CD4-positive, alpha-beta T cell treated with Interleukin-17A for 4 hours (primary cell): ENCODE data around the gene CAMSAP2.
A peak's percentile ranks its signal among the peaks of the same experiment; 100 is the strongest.

Experiments used
- DNase-seq: peaks from one replicate; pipeline ENCODE4 v3.0.0-alpha.2; 2020; ENCODE audit warnings: mixed read lengths

CAMSAP2 gene

DNA sequence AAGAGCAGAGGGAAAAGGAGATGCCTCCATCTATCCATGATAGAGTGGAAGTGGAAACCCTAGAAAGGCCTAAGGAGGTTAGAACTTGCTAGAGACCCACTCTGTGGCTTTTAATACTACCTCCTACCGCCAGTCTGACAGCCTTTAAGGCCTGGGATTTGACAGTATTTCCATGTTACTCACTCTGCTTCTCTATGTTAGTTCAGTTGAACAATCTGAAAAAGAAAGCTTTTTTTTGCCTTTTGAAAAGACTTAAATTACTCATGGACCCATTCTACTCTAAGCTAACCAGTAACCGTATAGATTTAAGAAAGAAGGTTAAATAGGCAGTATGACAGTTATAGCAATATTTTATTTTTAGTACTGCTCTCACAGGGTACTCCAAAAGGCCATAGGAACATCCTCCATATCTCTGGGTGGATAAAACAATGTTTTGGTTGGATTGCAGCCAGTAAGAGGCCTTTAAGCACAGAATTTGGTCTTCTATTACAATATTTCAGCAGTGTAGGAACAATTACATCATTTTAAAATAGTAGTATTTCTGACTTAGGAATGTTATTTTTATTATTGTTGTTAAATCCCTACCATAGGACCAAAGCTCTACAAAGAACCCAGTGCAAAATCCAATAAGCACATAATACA lies 118.1 kb downstream of the CAMSAP2 start:
- DNase-seq = no peak

DNA sequence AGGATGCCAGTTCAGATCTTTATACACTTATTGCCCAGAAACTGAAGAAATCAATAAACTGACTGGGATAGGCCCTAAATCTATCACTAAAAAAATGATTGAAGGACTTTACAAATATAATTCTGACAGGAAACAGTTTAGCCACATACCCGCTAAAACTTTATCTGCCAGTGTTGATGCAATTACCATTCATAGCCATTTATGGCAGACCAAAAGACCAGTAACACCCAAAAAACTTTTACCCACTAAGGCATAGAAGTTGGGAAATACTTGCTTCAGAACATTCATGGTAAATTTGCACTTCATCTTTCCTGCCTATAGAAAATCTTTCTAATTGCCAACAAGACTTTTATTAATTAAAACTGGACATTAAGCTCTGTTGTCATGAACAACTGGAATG lies 119.1 kb downstream of the CAMSAP2 start:
- DNase-seq = no peak

DNA sequence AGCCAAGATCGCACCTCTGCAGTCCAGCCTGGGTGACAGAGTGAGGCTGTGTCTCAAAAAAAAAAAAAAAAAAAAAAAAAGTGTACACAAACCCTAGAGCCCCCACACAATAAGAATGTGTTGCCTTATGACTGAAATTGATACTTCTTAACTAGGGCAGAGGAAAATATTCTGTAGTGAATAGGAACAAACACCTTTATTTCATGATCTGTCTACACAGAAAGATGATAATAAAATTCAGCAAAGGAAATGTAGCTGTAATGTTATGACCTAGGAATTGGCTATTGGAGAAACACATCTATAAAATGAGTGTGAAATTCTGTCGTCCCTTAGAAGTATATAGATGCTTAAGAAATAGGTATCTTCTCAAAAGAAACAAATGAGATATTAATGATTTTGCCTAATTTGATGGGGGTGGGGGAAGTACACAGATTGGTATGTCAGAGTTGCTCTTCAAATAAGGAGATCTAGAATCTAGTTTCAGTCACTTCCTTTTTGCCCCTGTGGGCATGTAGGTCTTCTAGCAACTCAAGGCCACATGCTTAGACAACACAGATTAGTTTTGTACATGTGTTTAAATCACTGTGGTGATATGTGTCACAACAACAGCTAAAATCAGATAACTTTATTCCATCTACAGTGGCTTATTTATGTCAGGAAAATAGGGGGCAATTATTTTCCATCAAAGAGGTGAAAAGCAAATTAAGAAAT lies 123.4 kb downstream of the CAMSAP2 start:
- DNase-seq = no peak

DNA sequence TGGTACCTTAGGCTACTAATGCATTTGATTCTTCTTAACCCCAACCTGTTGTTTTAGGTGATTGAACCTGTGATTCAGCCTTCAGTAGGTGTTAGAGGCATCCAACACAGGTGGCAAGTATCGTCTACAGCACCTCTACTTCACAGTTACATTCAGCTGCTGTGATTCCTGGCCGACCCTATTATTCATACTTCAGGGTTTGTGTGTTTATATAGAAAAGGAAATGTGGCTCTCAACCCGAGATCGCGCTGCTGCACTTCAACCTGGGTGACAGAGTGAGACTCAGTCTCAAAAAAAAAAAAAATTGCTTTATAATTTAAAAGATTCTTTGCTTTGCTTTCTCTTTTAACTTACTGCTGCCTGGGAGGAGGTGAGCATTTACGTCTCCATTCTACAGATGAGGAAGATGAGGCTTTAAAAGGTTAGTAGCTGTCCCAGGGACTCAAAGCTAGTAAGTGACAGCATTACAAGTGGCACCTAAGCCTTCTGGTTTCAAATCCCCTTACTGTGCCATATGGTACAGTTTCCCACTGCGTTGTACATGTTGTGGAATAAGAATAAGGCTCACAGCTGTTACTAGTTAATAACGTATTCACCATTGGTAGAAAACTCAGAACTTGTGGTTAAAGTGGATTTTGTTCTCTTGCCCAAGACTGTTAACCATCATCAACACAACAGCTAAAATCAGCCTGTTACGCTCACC lies 124.2 kb downstream of the CAMSAP2 start:
- peak; percentile 51 for DNase-seq

DNA sequence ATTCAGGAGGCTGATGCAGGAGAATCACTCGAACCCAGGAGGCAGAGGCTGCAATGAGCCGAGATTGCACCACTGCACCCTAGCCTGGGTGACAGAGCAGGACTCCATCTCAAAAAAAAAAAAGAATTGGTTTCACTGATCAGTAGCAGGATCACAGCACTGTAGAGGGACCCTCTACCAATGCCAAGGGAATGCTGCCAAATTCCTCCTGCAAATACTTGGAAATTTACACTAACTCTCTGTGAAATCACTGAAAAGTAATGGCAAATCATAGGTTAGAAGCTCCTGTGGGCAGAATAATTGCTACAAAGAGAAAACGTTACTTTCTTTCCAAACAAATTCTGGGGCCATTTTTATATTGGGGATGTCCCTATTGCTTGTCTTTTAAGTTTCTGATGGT lies 127.4 kb downstream of the CAMSAP2 start:
- no peak for DNase-seq

DNA sequence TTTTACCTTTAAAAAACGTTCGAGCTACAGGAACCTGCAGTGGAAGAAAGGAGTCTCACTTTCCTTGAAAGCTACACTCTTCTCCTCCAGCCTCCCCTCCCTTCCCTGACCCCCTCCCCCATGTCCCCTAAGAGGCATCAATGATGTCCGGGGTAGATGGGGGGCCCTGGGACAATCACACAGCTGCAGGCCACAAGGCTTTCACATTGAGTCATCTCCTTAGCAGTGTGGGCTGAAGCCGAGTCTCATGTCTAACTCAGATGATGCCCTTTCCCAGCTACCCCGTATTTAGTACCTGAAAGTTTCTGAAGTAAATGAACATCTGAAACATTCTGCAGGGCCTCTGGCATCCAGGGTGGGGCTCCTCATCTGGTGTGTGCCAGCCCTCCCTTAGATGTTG lies 127.8 kb downstream of the CAMSAP2 start:
- DNase-seq = peak; percentile 41

DNA sequence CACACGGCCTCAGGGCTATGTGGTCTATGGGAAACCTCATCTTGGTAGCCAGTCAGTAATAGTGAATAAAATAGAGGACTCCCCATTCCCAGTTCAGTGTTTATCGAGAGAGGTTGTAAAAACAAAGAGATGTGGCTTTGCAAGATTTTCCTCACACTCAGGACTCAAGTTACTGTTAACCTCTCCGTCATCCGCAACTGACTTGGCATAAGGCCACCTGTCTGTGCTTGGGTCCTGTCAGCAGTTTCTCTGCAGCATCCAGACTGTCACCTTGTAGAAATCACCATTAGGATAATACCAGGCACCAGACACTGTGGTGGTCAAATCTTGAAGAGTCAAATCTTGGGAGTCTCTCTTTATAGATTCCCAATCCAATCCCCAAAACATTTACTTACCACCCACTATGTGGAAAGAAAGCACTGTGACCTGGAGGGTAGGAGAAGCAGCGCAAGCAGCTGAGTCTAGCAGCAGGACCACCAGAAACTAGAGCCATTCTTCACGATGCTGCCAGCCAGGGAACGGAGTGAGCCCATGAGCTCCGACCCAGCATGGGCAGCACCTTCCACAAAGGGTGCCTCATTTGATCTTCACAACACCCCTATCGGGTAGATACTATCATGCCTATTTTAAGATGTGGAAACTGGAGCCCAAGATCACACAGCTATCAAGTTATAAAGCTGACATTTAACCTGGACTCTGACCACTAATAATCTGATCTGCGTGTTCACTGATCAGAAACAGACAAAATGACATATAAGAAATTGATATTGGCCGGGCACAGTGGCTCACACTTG lies 128.5 kb downstream of the CAMSAP2 start:
- DNase-seq = peak; percentile 44

DNA sequence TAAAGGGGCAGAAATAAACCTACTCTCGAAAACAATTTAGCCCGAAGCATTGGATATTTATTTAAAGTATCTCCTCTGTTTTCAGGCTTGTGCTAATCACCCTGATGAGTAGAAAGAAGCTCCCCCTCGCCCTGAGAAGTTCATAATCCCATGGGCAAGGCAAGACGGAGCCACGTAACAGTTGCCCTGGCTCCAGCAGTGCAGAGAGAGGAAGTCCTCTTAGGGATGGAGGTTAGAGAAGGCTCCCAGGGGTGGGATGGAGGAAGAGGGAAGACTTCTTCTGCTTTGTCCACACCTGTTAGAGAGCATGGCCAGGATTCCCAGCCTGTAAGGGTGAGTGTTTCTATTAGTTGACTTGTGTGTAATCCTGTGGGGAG lies 130.7 kb downstream of the CAMSAP2 start:
- DNase-seq = no peak

DNA sequence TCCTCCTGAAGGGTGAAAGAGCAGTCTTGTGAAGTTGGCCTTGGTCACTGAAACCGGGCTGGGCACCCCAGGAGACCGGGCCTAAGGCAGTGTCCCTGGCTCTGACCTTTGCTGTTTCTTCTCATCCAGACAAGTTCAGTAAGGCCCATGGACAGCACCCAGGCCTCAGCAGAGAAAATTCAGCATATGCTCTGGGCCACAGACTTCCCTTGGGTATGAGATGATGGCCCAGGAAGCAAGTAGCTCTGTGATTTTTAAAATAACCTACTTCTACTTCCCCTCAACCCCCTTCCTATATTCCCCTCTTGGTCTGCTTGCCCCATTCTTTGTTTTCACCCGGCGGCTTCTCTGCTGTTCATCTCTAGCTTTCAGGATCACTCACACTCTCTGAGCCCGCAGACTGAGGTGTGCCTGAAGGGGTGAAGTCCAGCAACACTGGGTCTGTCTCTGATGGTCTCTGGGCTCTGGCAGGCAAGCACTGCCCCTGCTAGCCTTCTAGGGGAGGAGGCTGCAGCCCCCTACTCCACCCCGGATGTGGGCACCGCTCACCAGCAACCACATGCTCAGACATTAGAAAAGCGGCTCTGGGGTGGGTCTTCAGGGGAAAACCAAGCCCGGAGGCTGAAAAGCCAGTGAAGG lies 131.2 kb downstream of the CAMSAP2 start:
- peak; percentile 34 for DNase-seq

DNA sequence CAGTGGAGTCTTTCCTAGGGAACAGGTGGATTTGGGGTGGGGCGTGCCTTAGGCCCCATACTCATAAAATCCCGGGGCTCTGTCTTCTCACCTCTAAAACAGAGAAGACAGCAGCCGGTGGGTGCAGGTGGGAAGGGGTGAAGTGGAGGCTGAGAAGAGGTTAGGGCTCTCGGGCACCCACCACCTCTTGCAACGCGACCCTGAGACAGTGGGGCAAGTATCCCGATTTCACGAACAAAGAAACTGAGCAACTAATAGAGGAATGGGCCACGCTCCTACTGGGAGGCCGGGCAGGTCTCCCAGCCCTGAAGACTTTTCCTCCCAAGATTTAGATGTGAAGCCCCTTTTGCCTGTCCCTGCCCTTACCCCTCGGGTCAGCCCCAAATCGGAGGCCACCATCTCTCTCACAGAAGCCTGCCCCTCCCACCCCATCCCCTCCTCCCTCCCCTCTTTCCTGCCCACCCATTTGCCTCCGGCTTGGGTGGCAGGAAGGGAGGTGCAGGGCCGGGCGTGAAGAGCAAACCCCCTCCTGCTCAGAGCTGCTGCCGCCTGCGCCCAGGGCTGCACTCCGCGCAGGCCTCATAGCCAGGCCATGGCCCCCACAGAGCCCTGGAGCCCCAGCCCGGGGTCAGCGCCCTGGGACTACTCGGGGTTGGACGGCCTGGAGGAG lies 133.9 kb downstream of the CAMSAP2 start, which contains the start of gene GPR25:
GPR25 (plus strand) TSS at position 536 of the 670 bp plus-strand sequence; CDS start at position 593, 57 bp downstream.
- DNase-seq = peak; percentile 32

DNA sequence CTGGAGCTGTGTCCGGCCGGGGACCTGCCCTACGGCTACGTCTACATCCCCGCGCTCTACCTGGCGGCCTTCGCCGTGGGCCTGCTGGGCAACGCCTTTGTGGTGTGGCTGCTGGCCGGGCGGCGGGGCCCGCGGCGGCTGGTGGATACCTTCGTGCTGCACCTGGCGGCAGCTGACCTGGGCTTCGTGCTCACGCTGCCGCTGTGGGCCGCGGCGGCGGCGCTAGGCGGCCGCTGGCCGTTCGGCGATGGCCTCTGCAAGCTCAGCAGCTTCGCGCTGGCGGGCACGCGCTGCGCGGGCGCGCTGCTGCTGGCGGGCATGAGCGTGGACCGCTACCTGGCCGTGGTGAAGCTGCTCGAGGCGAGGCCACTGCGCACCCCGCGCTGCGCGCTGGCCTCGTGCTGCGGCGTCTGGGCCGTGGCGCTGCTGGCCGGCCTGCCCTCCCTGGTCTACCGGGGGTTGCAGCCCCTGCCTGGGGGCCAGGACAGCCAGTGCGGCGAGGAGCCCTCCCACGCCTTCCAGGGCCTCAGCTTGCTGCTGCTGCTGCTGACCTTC lies 134.5 kb downstream of the CAMSAP2 start:
- no peak for DNase-seq

DNA sequence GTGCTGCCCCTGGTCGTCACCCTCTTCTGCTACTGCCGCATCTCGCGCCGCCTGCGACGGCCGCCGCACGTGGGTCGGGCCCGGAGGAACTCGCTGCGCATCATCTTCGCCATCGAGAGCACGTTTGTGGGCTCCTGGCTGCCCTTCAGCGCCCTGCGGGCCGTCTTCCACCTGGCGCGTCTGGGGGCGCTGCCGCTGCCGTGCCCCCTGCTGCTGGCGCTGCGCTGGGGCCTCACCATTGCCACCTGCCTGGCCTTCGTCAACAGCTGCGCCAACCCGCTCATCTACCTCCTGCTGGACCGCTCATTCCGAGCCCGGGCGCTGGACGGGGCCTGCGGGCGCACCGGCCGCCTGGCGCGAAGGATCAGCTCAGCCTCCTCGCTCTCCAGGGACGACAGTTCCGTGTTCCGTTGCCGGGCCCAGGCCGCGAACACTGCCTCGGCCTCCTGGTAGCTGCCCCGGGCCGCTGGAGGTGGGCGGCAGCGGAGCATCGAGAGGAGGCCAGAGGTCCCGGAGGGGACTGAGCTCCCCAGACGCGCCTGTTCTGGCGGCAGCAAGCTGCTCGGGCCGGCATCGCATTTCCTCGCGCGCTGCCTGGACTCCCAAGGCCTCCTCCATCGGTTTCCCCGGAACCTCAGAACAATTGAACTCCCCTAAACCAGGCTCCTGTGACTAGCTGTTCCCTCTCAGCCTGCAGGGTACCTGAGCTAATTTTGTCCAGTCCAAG lies 135.1 kb downstream of the CAMSAP2 start:
- peak; percentile 25 for DNase-seq

DNA sequence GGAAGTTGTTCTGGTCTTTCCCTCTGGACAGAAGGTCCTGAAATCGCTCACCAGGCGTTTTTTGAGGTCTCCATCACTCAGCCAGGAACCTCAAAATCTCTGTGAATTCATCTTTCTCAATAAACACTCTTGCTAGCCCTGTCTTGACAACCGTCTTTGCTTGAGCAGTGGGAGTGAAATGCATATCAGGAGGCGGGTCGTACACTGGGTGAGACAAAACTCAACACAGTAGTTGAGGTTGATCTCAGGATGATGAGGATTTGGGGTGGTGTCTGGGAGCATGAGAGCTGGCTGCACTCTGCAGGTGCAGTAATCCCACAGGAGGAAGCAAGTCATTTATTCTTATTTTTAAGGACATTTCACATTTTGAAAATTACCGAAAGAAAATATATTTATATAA lies 136.0 kb downstream of the CAMSAP2 start:
- no peak for DNase-seq

DNA sequence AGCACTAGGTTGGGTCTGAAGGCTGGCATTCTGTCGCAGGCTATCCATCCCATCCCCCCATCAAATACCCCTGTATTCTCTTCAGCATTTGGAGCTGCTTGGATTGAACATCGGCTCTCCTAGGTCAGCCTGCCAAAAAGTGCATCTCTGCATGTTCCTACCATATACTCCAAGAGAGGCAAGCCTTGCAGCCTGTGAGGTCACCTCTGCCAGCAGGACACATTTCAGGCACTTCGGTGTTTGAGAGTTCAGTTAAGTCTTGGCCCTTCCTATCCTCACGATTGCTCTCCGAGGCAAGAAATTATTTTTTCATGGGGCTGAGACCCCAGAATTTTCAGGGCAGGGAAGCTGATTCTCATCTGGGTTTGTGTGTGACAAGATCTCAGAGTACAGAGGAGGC lies 136.7 kb downstream of the CAMSAP2 start:
- DNase-seq = no peak

DNA sequence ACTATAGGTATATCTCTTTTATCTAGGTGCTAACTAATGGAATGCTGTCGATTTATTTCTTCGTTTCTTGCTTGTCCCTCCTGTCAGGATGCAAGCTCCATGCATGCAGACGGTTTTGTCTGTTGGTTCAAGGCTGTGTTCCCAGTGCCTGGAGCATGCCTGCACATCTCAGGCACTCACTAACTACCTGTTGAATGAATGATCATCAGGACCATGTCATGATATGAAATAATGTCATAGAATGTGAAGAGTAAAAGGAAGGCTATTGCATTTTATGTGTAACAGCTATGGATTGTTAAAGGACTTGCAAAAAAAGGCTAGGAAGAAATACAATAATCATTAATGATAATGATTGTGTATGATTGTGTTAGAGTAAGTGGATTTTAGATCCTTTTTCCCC lies 138.3 kb downstream of the CAMSAP2 start:
- no peak for DNase-seq

DNA sequence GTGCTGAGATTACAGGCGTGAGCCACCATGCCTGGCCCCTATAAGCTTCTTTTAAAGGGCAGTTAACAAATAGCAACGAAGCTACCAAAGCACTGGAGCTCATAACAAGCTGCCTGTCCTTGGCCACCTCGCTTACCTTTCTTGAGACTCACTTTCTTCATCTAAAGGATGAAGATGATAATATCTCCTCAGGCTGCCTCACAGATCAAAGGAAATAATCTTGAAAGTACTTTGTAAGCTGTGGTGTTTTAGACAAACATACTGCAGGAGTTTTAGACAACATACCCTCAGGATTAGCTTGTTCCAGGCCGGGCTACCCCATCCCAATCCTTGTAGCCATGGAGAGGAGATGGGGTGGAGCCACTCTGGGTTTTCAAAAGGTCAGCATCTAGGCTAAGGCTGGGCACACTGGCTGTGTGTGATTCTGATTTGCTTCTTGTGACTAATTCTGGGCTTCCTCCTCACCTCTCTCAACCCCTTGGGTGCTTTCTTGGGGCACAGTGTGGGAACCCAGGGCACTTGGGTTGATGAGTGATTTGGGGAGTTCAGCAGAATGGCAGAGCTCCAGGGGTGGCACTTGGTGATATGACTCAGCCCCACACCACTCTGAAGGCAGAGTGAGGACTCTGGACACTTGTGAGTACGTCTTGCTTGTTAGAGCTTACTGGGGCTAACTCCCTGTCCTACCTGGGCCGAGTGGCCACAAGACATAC lies 139.3 kb downstream of the CAMSAP2 start:
- DNase-seq = peak; percentile 69

DNA sequence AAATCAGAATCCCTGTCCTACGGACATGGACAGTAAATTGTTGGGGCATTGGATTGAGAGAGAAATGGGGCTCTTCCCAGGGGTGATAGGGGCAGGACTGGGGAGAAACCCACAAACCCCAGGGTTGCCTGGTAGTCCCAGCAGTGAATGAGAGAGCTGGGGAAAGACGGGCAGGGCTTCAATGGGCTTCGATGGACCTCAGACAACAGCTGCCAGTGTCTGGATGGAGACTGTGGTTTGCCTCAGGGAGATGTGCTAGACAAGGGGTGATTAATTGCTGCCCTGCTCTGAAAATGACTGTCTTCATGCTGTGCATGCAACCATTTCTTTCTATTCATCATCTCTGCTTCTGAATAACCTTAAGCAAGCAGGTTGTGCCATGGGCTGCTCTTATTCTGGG lies 141.5 kb downstream of the CAMSAP2 start:
- peak; percentile 25 for DNase-seq

DNA sequence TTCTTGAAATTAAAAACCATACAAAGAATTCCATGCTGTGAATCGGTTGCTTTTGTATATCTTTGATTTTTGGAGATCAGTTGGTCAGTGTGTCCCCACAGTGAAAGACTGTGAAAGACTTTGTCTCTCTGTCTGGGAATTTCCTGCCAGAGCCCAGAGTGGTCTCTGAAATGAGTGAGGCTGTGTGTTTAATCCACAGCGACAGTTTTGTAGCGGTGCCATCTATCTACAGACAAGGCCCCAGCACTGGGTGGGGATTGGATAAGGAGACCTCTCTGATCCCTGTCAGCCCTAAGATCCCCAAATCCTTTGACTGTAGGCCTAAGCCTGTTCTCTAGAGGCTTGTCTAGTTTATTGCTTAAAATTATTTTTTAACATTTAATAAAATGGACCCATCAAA lies 144.4 kb downstream of the CAMSAP2 start:
- no peak for DNase-seq

DNA sequence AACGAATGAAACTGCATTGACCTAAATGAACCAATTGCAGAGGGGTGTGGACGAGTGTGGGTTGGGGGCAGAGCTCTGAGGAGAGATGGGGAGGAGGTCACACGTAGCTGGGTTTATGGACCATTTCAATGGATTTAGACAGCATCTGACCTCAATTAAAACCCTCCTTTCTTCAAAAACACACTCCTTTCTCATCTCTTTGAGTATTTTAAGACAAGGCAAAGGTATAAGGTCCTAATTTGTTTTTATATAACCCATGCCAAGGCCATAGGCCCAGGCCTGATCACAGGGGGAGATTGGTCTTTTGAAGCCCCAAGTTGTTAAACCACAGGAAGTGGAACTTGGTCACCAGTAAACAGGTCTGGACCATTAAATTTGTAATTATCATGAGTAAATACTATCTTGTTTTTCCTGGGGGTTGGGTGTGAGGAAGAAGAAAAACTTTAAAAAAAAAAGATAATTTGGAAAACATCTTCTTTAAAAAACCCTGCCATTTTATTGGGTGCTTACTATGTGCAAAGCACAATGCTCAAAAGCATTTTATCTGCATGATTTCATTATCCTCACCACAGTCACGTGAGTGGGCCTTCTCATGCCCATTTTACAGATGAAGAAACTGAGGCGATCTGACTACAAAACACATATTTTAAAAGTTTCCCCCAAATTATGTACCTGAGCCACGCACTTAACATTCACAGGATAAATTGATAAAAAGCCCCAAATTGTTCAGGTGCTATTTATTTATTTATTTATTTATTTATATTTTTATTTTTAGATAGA lies 147.1 kb downstream of the CAMSAP2 start:
- DNase-seq = no peak

DNA sequence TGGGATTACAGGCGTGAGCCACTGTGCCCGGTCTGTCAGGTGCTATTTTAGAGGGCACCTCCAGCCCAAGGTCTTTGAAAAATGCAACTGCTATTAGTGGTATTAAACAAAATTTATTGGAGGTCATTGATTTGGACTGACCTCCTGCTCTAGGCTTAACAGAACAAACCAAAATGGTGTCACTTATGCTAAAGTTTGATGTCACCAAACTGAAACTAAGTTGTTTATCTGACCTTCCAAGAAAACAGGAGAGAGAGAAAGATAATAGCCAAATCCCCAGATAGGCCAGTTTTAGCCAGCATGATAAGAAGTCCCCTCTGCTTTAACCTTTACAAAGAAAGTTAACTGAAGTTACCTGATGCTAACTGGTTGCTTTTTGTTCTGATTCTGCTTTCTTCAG lies 147.9 kb downstream of the CAMSAP2 start:
- no peak for DNase-seq
